Upper lobe of left lung (tissue), 6 donors: ENCODE measurements around the gene INKA1. TPM values are rescaled to one million over a fixed set of nuclear protein-coding genes. Genes with fewer than 3 reads are reported as not detected.
"Not testable (repeated sequence)": the region's sequence is repeated elsewhere in the genome, so short reads cannot be mapped to it uniquely, and the experiment has no call there.

ENCODE experiments used
- ATAC-seq, 2 donors: fragments of 200-7000 bp; cut with Tn5 transposase; one replicate each; pipeline ENCODE4 v1.9.1; 2022; ENCODE audit warnings: mild to moderate bottlenecking in 2 of 2, moderate library complexity in 2 of 2; ENCODE audit not compliant: low FRiP score in 2 of 2
- DNase-seq, 2 donors: peaks; one replicate each; pipeline ENCODE4 v3.0.0-alpha.2; 2019 to 2020
- H3K27ac ChIP-seq, 4 donors: fragments of 200-600 bp; sonication (generic); one replicate each; pipeline ENCODE4 v1.5.1; 2016 to 2019
- H3K27me3 ChIP-seq, 4 donors: fragments of 200-600 bp; sonication (generic); one replicate each; pipeline ENCODE4 v1.5.1; 2017 to 2019
- H3K36me3 ChIP-seq, 4 donors: fragments of 200-600 bp; sonication (generic); one replicate each; pipeline ENCODE4 v1.5.1; 2016 to 2019
- H3K4me1 ChIP-seq, 4 donors: fragments of 200-600 bp; sonication (generic); one replicate each; pipeline ENCODE4 v1.5.1; 2018 to 2019
- H3K4me3 ChIP-seq, 4 donors: fragments of 200-600 bp; sonication (generic); one replicate each; pipeline ENCODE4 v1.5.1; 2017 to 2019; ENCODE audit warnings: mild to moderate bottlenecking in 2 of 4, moderate library complexity in 1 of 4
- H3K9me3 ChIP-seq, 4 donors: fragments of 200-600 bp; sonication (generic); one replicate each; pipeline ENCODE4 v1.5.1; 2018 to 2019
- CTCF ChIP-seq, 6 experiments: fragments of 450-650 bp in 4 of 6; fragments of 200-600 bp in 2 of 6; sonication (generic) in 2 of 6; IDR thresholded peaks; one replicate each; pipeline ENCODE4 v1.5.1; 2016 to 2019; ENCODE audit warnings: antibody characterized with exemption in 6 of 6
- EP300 ChIP-seq, 4 donors: sonication (generic); formaldehyde crosslinking; IDR thresholded peaks; one replicate each; pipeline ENCODE4 v1.5.1; 2017; ENCODE audit warnings: antibody characterized with exemption in 4 of 4, control low read depth in 2 of 4
- POLR2A ChIP-seq, 4 donors: fragments of 450-650 bp; IDR thresholded peaks; one replicate each; pipeline ENCODE4 v1.5.1; 2016 to 2017; ENCODE audit warnings: antibody characterized with exemption in 4 of 4, mild to moderate bottlenecking in 2 of 4
- POLR2AphosphoS5 ChIP-seq, 2 donors: sonication (generic); formaldehyde crosslinking; IDR thresholded peaks; one replicate each; pipeline ENCODE4 v1.5.1; 2017; ENCODE audit warnings: antibody characterized with exemption in 2 of 2
- WGBS, 2 donors: methylation state at CpG; one replicate each; pipeline ENCODE4 v1.1.5; 2017 to 2018; 5-methylcytosine and 5-hydroxymethylcytosine counted together
- total RNA-seq, 6 donors: library from RNA; depleted of rRNA in 4 of 6; stranded (reverse); fragments of >200 nt in 4 of 6; gene quantifications; one replicate each; pipeline versions ENCODE4 v1.1.0 to v1.2.1, GENCODE V29; 2016 to 2021
- donor health status: DM: no; HTN: no; CAD: no; lungs with moderate emphysema.
- donor health status: DM: no; HTN: yes; CAD: no; lungs with severe emphysema.

The INKA1 gene
- total RNA-seq, 6 donors from 2014 or later, result 5.0 to 13.6 (median 7.4) TPM

GRCh38 chr3:49771340-49771938 is 31.6 kb upstream of the INKA1 start:
- peaks cover 0 to 5% (median 0%) of the 10 kb centered on the region in 4 donors for H3K4me1 ChIP-seq
- no peak for DNase-seq

GRCh38 chr3:49772703-49773102 is 30.4 kb upstream of the INKA1 start:
- 96 to 98% methylated on average over 2 of the region's 2 CpGs for WGBS, 2 donors
- ATAC-seq, result no peak
- no peaks in the 10 kb centered on the region for H3K9me3 ChIP-seq
- no peak for TF ChIP-seq EP300 (IDR thresholded peaks at IDR 0.05)
- no peak for TF ChIP-seq POLR2A (IDR thresholded peaks at IDR 0.05)
- no peak for TF ChIP-seq POLR2AphosphoS5 (IDR thresholded peaks at IDR 0.05)
- TF ChIP-seq CTCF (IDR thresholded peaks at IDR 0.05), result no peak
- no peaks in the 10 kb centered on the region for H3K27me3 ChIP-seq
- peaks cover 0 to 25% (median 5%) of the 10 kb centered on the region in 4 donors for H3K36me3 ChIP-seq
- H3K27ac ChIP-seq, result no peak overlapping the region
- no peak overlapping the region for H3K4me3 ChIP-seq
- H3K4me1 ChIP-seq, result peaks cover 0 to 8% (median 0%) of the 10 kb centered on the region in 4 donors
- no peak for DNase-seq

More at GRCh38 chr3:49771340-49771938, 31.6 kb upstream of the INKA1 start:
- WGBS, 2 donors, result 44 to 49% methylated on average over 1 of the region's 1 CpG
- Histone ChIP-seq H3K27me3 (no peaks in the 10 kb centered on the region), H3K27ac (no peak overlapping the region), H3K4me3 (no peak overlapping the region), H3K36me3 (peaks cover 0 to 12% (median 0%) of the 10 kb centered on the region in 4 donors), H3K9me3 (no peaks in the 10 kb centered on the region)
- ATAC-seq, result no peak
- TF ChIP-seq POLR2AphosphoS5 (IDR thresholded peaks at IDR 0.05), result no peak
- no peak for TF ChIP-seq POLR2A (IDR thresholded peaks at IDR 0.05)
- TF ChIP-seq EP300 (IDR thresholded peaks at IDR 0.05), result no peak
- TF ChIP-seq CTCF (IDR thresholded peaks at IDR 0.05), result no peak

- no peak overlapping the region for H3K4me3 ChIP-seq
- TF ChIP-seq EP300 (IDR thresholded peaks at IDR 0.05) (no peak), POLR2AphosphoS5 (IDR thresholded peaks at IDR 0.05) (no peak), POLR2A (IDR thresholded peaks at IDR 0.05) (no peak)
- WGBS, 2 donors, result 66 to 74% methylated on average over 3 of the region's 3 CpGs
- H3K4me1 ChIP-seq, result peaks cover 8 to 22% (median 10%) of the 10 kb centered on the region in 4 donors
- ATAC-seq (no peak), DNase-seq (no peak)
- peaks cover 0 to 32% (median 5%) of the 10 kb centered on the region in 4 donors for H3K36me3 ChIP-seq
- no peaks in the 10 kb centered on the region for H3K9me3 ChIP-seq
- H3K27me3 ChIP-seq, result no peaks in the 10 kb centered on the region
- H3K27ac ChIP-seq, result no peak overlapping the region
These were observed 27.5 kb upstream of the INKA1 start for GRCh38 chr3:49775538-49775937.

GRCh38 chr3:49776101-49776500 is 27.0 kb upstream of the INKA1 start:
- not testable (repeated sequence) for ATAC-seq, H3K27ac ChIP-seq, DNase-seq, H3K27me3 ChIP-seq, H3K4me3 ChIP-seq, H3K9me3 ChIP-seq
- peaks cover 0 to 32% (median 6%) of the 10 kb centered on the region in 4 donors for H3K36me3 ChIP-seq
- H3K4me1 ChIP-seq, result peaks cover 9 to 28% (median 15%) of the 10 kb centered on the region in 4 donors
- 88 to 97% methylated on average over 8 of the region's 8 CpGs for WGBS, 2 donors

- Histone ChIP-seq H3K4me1 (peaks cover 22 to 58% (median 32%) of the 10 kb centered on the region in 4 donors), H3K9me3 (no peaks in the 10 kb centered on the region), H3K27ac (no peak overlapping the region), H3K4me3 (no peak overlapping the region), H3K27me3 (no peaks in the 10 kb centered on the region), H3K36me3 (peaks cover 0 to 58% (median 14%) of the 10 kb centered on the region in 4 donors)
- DNase-seq (no peak), ATAC-seq (no peak)
- WGBS, 2 donors, result 90 to 95% methylated on average over 5 of the region's 5 CpGs
- TF ChIP-seq POLR2AphosphoS5 (IDR thresholded peaks at IDR 0.05), result no peak
- no peak for TF ChIP-seq CTCF (IDR thresholded peaks at IDR 0.05)
- no peak for TF ChIP-seq EP300 (IDR thresholded peaks at IDR 0.05)
- no peak for TF ChIP-seq POLR2A (IDR thresholded peaks at IDR 0.05)
These were observed 23.5 kb upstream of the INKA1 start for GRCh38 chr3:49779358-49780079.
